HG03342 (cell line): ENCODE measurements around the gene RBBP8NL.

Source experiments
- ATAC-seq: cut with Tn5 transposase; IDR thresholded peaks from one replicate; pipeline ENCODE4 v1.9.1; 2021; ENCODE audit warnings: mild to moderate bottlenecking, moderate library complexity; ENCODE audit not compliant: unreplicated experiment

Gene RBBP8NL

DNA sequence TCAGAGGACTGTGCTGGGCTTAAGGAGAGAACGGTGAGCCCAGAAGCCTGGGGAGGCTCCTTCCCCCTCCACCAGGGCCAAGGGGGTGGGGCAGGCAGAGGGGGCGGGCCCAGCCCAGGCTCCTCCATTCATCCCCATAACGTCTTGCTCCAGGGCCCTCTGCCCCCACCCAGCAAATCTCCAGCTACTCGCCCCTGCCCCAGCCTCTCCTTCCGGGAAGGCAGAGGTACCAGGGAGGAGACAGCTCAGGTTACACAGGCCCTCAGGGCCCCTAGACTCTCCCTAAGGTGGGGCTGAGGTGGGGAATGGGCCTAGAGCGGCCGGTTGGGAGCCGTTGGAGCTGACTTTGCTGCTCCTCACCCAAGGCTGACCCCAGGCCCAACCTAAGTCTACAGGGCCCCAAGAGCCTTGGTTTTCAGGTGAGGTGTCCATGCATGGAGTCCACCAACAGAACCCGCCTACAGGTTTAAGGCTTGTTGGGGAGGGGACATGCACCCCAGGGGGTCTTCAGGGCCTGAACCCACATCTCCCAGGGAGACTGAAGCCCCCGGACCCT lies 61.4 kb downstream of the RBBP8NL start:
- ATAC-seq, result no peak

DNA sequence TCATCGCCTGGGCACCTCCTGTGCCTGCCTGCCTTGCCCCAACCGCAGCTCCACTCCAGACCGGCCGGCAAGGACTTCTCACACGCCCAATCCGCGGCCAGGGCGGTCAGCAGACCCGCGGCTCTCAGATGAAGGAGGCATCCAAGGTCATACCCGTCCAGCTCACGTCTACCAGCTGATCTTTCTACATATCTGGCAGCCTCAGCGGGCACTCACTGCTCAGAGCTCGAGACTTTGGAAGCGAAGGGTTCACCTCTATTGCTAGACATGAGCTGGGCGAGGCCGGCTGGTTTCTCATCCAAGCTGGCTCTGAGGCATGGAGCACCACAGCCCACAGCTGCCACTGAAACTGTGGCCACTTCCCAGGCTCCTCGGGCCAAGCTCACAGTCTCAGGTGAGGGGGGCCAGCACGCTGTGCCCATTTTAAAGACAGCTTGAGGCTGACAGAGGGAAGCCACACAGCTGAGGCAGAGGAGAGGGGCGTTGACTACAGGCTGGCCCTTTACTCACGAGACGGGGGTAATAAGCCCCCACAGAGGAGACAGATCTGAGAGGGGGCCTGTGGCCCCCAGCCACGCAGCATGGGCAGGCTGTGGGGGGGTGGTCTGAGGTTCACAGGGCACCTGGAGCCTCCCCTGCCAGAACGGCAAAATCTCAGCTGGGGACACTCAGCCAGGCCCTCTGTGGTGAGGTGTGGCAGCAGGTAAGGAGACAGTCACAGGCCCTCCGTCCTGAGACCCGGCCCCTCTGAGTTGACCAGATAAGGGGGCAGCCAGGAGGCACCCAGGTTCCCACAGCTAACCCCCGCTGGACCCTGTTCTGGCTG lies 62.2 kb downstream of the RBBP8NL start:
- ATAC-seq, result no peak

DNA sequence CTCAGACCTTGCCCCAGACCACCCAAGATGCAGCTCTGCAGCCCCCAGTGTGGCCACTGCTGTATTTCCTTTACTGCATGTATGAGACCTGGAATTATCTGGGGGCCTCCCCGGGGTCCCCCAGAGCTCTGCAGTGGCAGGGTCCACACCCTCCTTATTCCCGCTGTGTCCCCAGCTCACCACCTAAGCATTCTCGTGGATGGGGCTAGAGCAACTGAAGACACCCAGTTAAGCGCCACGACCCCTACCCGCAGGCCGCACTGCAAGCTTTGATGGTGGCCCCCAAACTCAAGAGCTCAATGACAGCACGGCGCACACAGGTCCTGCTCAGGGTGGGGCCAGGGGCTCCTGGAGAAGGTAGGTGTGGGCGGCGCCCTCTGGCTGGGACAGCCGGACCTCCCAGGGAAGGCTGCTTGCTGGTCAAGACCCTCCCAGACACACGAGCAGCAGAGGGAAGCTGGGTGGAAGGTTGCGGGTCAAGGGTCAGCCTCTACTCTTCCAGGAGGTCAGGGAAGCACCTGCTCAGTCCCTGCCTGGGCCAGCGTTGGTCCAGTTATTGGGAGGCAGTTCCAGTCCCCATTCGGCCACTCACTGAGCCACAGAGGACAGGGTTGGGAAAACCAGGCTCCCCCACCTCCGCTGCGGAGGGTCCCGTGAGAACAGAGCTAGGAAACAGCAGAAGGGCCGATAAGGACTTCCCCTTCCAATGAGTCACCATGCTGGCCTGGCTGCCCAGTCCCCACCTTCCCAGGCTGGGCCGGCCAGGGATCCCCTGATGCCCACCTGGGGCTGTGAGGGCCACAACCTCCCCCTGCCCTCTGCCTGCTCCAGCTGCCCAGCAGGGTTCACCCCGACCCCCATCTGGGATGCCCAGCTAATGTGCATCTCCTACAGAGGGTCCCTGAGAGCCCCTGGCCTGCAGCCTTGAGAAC lies 63.2 kb downstream of the RBBP8NL start:
- no peak for ATAC-seq

GRCh38 chr20:62362991-62363919 lies 64.1 kb downstream of the RBBP8NL start:
- no peak for ATAC-seq

DNA sequence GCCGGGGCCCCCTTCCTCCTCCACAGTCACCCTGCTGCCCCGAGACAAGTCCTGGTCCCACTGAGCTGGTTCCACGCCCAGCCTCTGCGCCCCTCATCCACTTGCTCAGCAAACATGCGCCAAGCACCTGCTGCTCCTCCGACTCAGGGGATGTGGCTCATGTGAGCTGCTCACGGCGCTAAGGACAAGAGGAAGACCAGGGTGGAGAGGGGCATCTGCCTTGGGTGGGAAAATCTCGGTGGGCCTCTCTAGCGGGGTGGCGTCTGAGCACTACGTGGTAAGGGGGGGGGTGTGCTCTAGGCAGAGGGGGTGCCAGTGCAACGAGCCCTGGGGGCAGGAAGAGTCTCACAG lies 64.8 kb downstream of the RBBP8NL start:
- no peak for ATAC-seq

DNA sequence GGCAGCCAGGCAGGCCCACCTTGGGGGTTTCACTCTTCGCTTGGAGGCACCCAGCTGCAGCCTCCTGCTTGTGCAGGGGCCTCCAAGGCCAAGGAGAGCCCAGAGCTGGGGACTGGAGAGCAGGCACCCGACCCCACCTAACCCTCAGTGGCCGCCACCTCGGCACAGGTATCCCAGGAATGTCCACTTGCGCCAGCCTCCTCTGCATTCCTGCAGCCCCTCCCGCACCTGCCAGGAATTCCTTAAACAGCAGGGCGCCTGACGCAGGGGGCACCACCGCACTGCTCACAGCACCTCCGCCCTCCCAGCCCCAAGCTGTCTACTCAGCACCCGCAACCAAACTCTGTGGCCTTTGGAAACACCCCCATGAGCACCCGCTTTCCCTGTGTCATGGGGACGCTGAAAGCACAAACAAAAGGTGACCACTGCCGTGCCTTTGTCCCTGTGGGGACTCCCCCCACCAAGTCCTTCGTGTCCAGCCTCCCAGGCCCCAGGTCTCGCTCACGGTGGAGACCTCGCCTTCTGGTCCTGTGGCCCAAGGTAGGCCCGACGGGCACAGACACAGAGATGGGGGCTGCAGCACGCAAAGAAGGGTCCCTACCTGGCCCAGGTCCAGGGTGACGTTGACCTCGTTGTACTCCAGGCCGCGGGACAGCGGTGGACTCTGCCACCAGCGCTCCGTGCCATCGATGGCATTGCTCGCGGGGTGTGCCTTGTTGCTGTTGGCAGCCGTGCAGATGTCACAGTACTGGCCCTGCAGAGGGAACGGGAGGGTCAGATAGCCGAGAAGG lies 65.3 kb downstream of the RBBP8NL start:
- ATAC-seq, result no peak

- ATAC-seq, result no peak
These were observed 66.2 kb downstream of the RBBP8NL start for GRCh38 chr20:62360854-62361798.
